Activated CD4-positive, alpha-beta T cell treated with anti-CD3 and anti-CD28 coated beads for 24 hours (primary cell): ENCODE results near the gene DOC2B.
"Not testable (repeated sequence)": the region's sequence is repeated elsewhere in the genome, so short reads cannot be mapped to it uniquely, and the experiment has no call there.

Experiments used
- DNase-seq, 2 donors: peaks; one replicate each; pipeline ENCODE4 v3.0.0-alpha.2; 2020; ENCODE audit warnings: low read depth in 2 of 2

Gene DOC2B

GRCh38 chr17:192666-193425 lies 11.4 kb upstream of the DOC2B start:
- DNase-seq, result no peak

- DNase-seq, result no peak
Measured at GRCh38 chr17:189444-189843, 8.0 kb upstream of the DOC2B start.

DNA sequence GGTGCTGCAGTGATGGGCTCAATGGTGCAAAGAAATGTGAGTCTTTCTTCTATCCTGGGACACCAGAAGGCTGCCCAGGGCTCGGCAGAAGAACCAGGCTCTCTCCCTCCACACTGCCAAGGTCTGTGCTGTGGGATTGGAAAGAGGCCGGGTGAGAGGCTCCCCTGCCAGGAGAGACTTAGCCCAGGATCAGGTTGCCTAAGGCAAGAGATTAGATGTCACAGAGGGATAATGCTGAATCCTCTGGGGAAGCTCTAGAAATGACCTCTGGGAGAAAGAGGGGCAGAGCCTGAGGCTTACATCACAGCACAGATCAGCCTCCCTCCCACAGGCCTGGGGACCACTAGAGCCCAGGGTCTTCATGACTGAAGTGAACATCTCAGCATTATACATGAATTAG lies 5.7 kb upstream of the DOC2B start:
- no peak for DNase-seq

DNA sequence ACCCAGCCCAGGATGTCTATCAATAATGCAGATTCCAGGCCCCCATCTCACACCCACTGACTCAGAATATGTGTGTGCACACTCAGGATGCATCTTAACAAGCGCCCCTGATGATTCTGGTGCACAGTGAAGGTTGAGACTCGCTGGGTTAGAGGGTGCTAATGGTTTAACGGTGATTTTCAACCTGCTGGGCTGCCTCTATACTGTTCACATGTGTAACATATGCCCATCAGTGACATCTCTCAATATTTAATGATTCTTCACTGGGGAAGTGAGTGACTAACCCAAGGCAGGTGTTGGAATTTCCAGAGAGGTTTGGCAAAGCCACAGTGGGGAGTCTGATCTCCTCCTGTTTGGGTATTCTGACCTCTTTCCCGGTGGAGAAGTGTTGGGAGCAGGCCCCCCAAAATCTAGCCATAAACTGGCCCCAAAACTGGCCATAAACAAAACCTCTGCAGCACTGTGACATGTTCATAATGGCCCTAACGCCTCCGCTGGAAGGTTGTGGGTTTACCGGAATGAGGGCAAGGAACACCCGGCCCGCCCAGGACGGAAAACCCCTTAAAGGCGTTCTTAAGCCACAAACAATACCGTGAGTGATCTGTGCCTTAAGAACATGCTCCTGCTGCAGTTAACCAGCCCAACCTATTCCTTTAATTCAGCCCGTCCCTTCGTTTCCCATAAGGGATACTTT lies 4.1 kb upstream of the DOC2B start:
- DNase-seq, result peak in 1 of 2 donors; percentile 19

DNA sequence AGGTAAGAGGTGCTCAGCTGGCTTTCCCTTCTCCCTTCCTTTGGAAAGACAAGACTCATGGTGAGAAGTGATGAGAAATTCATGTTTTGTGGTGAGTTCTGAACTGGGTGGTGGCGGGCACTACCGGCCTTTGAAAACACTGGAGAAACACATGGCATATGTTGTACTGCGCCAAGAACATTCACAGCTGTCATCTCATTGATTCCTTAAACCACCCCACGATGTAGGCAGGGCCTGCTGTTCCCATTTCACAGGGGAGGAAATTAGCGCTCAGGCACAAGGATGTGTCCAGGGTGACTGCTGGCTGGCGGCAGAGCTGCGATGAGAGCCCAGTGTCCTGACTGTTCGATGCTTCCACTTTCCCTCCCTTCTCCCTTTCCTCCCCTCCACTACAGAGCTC lies 1.6 kb upstream of the DOC2B start:
- DNase-seq, result no peak

DNA sequence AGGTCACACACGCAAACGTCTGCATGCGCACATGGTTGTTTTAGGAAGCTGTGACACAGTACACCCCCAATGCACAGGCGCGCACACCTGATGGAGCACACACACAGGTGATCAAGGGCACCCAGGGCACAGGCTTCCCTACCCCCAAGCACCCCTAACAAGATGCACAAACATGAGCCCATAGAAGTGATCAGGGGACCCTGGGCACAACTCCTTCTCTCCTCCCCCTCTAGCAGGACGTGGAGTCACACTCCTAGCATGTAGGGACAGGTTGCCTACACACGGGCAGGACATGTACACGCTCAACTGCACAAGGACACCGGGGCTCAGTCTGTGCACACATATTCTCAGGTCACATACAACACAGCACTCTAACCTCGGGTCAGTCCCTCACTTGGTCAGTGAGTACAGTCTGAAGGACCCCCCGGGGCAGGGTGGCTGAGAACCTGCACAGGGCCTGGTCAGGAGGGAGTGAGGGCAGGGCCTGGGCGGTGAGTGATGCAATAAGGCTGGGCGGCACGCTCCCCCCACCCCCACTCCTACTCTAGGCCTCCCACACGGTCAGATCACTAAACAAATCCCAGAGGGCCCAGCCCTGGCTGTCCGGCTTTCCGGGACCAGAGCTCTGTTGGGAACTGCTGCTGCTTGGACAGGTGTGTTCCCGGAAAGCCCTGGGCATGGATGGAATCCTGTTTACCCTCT lies 751 bp upstream of the DOC2B start:
- no peak for DNase-seq

DNA sequence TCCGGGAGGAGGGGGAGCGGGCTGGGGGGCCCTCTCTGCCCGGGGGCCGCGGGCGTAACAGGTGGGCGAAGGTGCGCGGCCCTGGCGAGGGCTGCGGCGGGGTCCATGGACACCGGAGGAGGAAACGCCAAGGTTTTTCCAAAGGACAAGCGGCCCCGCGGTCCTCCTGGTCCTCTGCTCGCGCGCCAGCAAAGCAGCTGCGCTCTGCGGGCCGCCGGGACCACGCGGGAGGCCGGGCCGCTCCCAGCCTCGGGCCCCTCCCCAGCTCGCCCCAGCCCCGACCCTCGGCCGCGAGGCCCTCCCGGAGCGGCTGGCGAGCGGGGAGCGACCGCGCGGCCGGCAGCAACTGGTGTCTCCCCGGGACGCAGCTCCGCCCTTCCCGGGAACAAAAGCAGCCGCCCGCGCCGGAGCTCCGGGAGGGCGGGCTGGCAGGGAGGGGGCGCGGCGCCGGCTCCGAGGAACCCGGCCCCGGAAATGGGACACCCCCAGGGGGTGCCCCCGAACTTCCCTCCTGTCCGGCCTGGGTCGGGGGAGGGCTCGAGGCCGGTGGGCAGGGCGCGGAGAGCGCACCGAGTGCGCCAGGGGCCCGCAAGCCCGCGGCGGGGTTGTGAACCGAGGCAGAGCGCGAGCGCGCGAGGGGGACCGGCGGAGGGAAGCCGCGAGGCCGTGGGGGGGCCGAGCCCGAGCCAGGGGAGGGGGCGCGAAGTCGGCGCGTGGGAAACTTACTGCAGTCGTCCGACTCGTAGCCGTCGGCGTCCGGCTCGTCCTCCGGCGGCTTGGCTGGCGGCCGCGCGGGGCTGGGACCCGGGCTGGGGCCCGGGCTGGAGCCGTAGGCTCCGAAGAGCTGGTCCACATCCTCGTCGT lies 837 bp downstream of the DOC2B start:
- no peak for DNase-seq

- DNase-seq, result no peak
Measured at GRCh38 chr17:179781-180380, 1.6 kb downstream of the DOC2B start.

- DNase-seq, result no peak
Measured at GRCh38 chr17:179066-179432, 2.4 kb downstream of the DOC2B start.

GRCh38 chr17:178292-179065 lies 3.0 kb downstream of the DOC2B start:
- DNase-seq, result no peak

- no peak for DNase-seq
Measured at GRCh38 chr17:177762-178161, 3.7 kb downstream of the DOC2B start.

- DNase-seq, result no peak
Measured at GRCh38 chr17:177155-177554, 4.3 kb downstream of the DOC2B start.

DNA sequence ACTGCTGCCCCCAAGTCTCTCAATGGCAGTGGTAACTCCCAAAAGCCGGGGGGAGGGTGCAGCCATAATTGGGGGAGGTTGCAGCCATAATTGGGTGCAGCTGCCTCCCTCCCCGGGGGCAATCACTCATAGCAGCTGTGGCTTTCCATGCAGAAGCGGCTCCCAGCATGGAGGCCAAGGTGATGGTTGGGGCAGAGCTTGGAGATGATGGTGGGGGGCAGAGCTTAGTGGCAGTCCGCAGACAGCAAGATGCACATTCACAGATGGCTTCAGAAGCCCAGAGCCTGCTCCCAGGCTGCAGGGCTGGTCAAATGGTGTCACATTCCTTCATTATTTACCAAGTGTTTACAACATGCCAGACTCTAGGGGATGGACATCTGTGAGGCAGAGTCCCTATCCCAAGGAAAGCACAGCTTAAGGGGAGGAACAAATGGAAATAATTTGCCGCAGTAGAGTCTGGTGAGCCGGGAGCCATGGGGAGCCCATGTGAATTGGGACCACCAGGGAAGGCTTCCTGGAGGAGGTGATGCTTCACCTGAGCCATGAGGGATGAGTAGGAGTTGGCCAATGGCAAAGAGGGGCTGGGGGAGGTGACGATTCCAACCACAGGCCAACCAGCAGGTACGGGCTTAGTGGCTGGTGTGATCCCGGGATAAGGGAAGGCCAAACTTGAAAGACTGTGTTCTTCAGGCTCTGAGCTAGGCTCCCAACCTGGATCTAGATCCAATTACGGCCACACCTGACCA lies 8.1 kb downstream of the DOC2B start:
- DNase-seq, result no peak

DNA sequence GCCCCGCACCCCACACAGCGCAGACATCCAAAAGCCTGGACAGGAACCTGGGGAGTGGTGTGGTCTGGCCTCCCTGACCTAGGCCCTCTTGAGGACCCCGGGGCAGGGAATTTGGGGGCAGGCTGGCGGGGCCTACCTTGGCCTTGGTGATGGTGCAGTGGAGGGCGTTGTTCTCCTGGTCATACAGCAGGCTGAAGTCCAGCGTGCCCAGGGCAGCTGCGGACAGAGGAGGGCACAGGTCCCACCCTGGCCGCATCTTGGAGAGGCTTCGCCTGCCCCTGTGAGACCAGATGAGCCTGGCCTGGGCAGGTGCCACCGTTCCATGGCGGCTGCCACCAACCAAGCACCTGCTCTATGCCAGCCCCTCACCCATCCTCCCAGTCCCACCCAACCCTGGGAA lies 9.0 kb downstream of the DOC2B start:
- DNase-seq, result no peak

- no peak for DNase-seq
Measured at GRCh38 chr17:171871-172270, 9.6 kb downstream of the DOC2B start.

DNA sequence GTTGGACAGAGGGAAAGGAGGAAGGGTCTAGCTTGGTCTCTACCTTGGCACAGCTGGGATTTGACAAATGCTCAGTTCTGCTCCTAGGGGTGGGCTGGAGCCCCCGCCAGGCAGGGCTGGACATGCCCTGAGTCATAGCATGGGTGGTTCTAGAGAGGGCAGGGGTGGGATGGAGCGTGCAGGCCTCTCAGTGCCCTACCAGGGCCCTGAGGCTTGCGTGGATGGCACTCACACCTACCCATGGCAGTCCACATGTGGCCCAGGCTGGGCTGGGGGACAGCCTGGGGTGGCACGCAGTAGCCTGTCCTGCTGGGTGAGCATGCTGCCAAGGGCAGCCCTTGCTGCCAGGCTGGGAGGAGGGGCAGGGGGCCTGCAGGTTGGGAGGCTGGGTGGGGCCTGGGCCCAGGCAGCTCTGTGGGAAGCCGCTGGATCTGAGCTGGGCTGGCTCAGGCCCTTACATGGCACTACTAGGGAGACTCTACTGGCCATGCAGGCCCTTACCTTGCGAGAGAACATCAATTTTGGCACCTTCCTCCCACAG lies 11.2 kb downstream of the DOC2B start:
- no peak for DNase-seq

DNA sequence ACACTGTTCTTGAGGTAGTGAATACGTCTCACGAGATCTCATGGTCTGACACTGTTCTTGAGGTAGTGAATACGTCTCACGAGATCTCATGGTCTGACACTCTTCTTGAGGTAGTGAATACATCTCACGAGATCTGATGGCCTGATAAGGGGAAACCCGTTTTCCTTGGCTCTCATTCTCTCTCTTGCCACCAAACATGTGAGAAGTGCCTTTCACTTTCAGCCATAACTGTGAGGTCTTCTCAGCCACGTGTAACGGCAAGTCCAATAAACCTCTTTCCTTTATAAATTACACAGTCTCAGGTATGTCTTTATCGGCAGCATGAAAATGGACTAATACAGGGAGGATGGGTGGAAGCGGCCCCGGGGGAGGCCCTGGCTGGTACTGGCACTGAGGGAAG lies 12.8 kb downstream of the DOC2B start:
- DNase-seq, result not testable (repeated sequence)

DNA sequence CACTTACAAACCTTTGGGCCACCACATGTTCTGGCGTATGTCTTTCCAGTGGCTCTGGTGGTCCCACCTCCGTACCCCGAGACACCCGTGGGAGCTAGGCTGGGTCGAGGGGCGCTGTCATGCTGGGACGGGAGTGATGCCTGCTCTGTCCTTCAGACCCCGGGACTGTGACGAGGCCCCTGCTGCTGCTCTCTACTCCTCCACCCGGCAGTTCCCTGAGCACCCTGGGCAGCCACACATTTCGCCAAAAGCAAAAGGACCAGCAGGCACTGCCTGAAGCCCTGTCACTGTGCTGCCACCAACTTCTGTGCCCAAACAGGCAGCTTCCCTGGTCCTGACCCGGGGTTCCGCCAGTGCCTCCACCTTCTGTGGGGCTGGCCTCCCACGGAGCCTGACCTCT lies 15.5 kb downstream of the DOC2B start:
- DNase-seq, result no peak

GRCh38 chr17:164303-165235 lies 16.9 kb downstream of the DOC2B start:
- DNase-seq, result no peak
